Superior temporal gyrus (tissue), 1 donor: Measurements from ENCODE around the gene MRAS.

Experiments used
- DNase-seq: peaks from one replicate; pipeline ENCODE4 v3.0.0-alpha.2; 2016; ENCODE audit errors: extremely low spot score

The MRAS gene

DNA sequence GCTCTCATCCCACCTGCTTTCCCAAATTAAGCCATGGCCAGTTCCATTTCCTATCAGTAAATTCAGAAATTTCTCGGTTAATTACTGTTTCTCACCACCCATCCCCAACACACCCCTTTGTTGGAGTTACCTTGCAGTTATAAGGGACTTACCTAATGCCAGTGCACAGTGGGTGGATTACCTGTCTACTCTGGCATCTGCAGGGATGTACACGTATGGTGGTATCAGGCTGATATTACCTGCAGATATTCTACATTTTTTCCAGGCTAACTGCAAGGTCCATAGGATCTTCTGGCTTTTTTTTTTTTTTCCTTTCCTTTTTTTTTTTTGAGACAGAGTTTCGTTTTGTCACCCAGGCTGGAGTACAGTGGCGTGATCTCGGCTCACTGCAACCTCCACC, 7.9 kb upstream of the MRAS start:
- DNase-seq, result no peak

DNA sequence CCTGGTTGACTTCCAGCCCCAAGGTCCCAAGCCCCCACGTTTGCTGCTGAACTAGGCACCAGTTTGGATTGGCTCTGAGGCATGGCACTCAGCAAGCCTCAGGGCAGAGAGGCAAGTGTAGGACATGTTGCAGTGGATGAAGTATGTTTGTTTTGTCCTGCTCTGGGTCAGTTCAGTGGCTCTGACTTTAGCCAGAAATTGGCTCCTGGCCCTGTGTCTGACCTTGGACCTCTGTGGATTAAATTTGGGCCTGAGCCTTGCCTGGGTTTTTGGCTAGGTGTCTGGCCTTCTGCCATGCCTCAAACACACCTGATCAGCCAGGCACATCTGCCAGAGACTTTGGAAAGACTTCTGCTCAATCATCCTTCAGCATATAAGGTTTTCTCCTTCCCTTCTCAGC, 3.6 kb upstream of the MRAS start:
- no peak for DNase-seq

DNA sequence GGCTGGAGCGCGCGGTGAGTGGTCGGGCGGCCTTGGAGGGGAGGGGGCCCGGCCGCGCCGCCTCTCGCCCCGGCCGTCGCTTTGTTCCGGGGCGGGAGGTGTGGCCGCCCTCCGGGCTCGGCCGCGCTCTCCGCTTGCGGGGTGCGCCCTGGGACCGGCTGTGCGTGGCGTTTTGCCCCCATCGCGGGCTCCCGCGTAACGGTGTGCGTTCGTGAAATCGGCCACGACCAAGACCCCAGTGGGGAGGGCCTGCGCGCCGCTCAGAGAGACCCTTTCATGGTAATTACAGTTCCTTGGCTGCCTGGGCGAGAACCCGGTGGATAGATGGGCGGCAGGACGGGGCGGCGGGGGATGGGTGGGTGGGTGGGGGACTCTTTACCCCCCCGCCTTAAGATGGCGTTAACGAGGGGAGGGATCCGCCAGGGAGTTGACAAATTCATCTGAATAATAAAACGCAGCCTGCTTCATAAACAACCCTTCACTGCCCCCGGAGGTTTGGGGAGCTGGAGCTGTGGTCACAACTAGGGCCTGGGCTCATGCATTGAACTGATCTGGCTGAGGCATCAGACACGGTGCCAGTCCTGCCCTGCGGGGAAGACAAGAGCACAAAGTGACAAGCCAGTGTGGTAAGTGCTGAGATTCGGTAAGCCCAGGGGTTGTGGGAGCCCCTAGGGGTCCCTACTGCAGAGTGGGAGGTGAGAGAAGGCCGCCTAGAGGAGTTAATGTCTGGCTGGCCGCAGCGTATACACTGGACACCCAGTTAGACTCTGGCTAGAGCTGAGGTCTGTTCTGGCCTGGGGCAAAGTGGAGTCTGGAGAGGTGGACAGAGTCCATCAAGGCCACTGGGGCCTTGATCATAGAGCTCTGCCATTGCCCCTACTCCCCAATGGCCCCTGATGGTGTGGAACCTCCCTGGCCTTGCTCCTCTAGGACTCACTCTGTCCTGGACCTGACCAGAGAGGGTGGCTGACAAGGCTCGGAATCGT, 668 bp downstream of the MRAS start:
- DNase-seq, result no peak

- no peak for DNase-seq
Measured at GRCh38 chr3:138349926-138350665, 1.7 kb downstream of the MRAS start.

- no peak for DNase-seq
Measured at GRCh38 chr3:138351151-138351550, 2.8 kb downstream of the MRAS start.

- no peak for DNase-seq
Measured at GRCh38 chr3:138351916-138352550, 3.7 kb downstream of the MRAS start.

- DNase-seq, result no peak
Measured at GRCh38 chr3:138354376-138354775, 6.0 kb downstream of the MRAS start.

DNA sequence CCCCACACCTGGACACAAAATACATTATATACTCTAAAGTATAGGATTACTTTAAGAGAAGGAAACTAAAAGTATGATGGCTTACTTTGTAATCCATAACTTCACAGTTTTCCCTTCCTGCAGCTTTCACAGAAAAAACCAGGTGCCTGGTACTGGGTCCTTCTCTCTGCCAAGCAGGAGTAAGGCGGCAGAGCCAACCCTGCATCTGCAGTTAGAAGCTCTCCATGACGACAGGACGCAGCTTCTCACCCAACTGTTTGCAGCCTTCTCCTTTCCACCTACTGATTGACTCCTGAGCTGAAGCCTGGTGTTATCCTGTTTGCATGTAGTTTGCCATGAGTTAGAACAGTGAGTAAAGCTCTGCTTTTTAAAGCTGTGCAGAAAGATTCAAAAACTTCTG, 6.7 kb downstream of the MRAS start:
- DNase-seq, result no peak

DNA sequence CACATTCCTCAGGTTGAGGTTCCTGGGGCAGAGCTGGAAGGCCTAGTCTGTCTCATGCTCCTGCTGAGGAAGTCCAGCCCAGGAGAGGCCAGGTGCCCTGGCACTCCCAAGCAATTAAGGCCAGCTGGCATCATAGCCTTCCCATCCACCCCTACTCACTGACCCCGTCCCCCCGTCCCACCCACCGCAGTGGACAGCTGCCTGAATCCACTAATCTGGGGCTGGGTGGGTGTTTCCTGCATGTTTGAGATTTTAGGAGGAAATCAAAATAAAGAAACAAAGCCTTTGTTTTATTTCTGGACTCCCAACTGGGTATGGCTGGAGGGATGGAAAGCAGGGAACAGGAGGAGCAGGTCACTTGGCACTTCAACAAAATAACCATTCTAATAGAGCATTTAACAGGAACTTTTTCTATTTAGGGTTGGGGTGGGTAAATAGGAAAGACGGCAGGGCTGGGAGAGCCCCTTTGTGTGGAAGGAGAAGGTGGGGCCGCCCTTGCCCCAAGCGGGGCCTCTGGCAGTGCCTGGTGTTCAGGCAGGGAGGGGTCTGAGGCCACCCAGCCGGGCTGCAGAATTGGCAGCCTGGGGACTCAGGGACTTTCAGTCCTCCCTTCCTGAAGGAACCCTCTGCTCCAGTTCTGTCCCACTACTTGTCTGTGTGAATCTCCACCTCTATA, 8.5 kb downstream of the MRAS start:
- no peak for DNase-seq

DNA sequence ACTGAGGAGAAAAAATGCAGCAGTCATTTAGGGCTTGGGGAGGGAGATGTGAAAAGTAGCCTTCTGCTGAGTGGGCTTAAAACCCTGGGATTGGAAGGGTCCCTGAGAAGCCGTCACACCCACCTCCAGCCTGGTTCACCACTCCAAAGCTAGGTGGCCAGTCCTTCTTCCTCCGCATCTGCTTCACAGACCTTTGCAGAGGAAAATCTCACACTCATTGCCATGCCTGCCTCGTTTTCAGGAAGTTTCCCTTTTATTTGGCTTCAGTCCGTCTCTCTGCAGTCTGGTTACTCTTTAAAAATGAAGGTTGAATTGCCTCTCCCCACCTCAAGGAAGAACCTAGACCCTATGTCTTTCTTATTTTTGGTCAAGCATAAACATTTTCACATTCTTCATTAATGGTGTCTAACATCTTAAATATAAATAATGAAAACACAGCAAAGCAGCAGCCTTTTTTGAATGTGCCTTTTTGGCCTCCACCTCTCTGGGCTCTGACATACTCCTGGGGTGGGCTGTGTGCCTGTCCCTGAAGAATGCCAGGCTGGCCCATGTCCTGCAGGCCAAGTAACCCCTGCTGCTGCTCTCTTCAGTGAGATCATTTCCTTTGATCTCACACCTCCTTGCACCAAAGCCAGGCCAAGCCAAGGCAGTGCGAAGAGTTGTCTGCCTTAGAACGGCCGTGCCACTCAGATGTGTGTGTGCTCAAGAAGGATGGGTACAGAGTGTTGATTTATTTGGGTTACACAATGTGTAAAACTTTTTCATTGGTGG, 11.0 kb downstream of the MRAS start:
- no peak for DNase-seq

DNA sequence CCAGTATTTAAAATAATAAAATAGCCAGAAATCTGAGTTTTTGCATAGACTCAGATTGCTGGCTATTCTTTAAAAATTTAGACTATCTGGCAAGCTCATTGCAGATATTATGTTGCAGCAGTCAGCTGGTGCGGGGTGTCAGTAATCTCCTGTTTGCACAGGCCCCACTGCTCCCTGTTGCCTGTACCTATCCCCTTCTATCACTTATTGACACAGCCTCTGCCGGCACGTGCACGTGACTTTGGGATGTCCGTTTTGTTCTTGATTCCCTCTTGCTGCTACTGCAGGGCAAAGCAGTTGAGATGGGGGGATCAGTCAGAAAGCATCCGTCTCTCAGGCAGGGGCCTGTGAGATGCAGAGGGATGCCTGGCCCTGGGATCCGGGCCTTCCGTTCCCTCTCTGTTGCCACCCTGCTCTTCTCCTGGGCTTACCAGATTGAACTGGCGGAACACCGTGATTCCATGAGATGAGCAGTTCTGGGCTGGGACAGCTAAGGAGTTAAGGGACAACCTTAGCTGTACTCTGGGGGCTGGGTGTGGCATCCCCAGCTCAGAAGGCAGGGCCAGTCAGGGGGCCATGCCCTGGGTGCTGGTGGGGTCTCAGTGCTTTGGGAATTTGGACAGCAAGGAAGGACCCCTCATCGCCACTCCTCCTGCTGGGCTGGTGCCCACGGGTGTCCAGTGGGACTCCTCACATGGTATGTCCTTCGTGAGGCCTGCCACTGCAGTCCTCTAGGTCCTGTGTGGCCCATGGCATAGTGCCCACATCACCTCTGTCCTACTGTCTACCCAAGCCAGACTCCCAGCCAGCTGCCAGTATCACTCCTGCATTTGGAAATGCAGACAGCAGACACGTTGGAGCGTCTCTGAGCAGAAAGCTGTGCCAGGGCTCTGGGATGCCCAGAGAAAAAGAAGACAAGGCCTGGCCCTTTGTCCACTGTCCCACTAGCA, 11.8 kb downstream of the MRAS start:
- DNase-seq, result no peak

- DNase-seq, result no peak
Measured at GRCh38 chr3:138360869-138361525, 12.6 kb downstream of the MRAS start.

- no peak for DNase-seq
Measured at GRCh38 chr3:138361561-138361971, 13.2 kb downstream of the MRAS start.

DNA sequence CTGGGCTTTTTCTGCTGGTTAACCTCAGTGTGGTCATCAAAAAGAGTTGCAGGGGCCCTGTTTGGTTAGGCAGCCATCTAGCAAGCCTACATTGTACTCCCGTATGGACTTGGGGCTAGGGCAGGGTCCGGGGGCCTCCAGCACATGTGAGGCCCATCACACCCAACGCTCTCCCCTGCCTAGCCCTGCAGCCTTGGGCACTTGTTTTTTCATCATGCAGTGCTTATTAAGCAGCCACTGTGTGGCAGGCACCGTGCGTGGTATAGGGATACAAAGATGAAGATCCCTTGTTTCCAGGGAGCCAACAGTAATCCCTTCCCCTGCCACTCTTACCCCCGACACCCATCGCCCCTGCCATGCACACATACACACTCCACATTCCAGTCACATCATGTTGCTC, 14.2 kb downstream of the MRAS start:
- no peak for DNase-seq

GRCh38 chr3:138363322-138363721, 14.9 kb downstream of the MRAS start:
- no peak for DNase-seq

- DNase-seq, result no peak
Measured at GRCh38 chr3:138364356-138365252, 16.2 kb downstream of the MRAS start.

DNA sequence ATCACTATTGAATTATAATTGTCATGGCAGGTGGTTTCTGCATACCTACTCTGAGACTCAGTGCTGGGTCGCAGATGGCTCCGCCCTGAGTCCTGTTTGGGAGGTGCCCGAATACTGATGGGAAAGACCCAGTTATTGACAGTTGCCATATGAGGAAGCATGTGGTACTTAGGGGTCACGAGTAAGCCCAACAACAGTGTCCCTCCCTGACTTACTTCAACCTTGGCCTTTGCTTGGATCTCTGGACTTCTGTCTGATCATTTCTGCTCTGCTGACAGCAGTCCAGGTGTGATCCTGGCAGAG, 16.8 kb downstream of the MRAS start:
- no peak for DNase-seq

- DNase-seq, result no peak
Measured at GRCh38 chr3:138366006-138366759, 17.8 kb downstream of the MRAS start.
